ENCODE measurements around the gene RHD. TPM values are rescaled to one million over a fixed set of nuclear protein-coding genes. Genes with fewer than 3 reads are reported as not detected.
"Not testable (repeated sequence)": the region's sequence is repeated elsewhere in the genome, so short reads cannot be mapped to it uniquely, and the experiment has no call there.

RHD gene
- total RNA-seq, 2 experiments from 2014 or later: not detected

GRCh38 chr1:25378367-25378766, 106.1 kb downstream of the RHD start:
- intact Hi-C loops (cut with micrococcal nuclease; ENCODE audit: unreplicated experiment); H3K27ac ChIP-seq (ENCODE audit: low read depth, low read length, poor library complexity, severe bottlenecking); H3K4me3 ChIP-seq (ENCODE audit: low read depth, low read length, poor library complexity, severe bottlenecking); H3K36me3 ChIP-seq (ENCODE audit: insufficient read depth, low read length); CTCF ChIA-PET (ENCODE audit: unreplicated experiment); DNase-seq (ENCODE audit: low spot score); H3K79me2 ChIP-seq (ENCODE audit: insufficient read depth, low read depth, low read length); H3K9me3 ChIP-seq (ENCODE audit: low read length); H3K9me2 ChIP-seq (ENCODE audit: insufficient read depth, low read length); H4K20me1 ChIP-seq (ENCODE audit: insufficient read depth, low read length); H2AFZ ChIP-seq (ENCODE audit: low read length); H3K4me1 ChIP-seq (ENCODE audit: insufficient read depth, low read length, poor library complexity, severe bottlenecking); H3K4me2 ChIP-seq (ENCODE audit: low read length); BruUV-seq (replicated peaks): not testable (repeated sequence)
- POLR2A ChIA-PET: interaction anchor here (0.6 kb wide), 1 partner anchor 30 kb away, joined by 5 read pairs; no protein-coding TSS in a partner anchor

Other genes with a start within 250 kb of the RHD start
- gene SYF2, start 40.0 kb upstream of the RHD start, total RNA-seq (2014; rRNA removed; shearing (Covaris generic)): 29.9 and 32.9 TPM in 2 replicates
- 36.5 and 40.3 TPM in 2 replicates for gene SYF2, start 40.0 kb upstream of the RHD start, total RNA-seq (2022)
- 141 and 147 TPM in 2 replicates for gene RSRP1, start 25.1 kb upstream of the RHD start, total RNA-seq (2014; rRNA removed; shearing (Covaris generic))
- gene RSRP1, start 25.1 kb upstream of the RHD start, total RNA-seq (2022): 143 and 146 TPM in 2 replicates
- 56.2 and 68.4 TPM in 2 replicates for gene TMEM50A, start 65.8 kb downstream of the RHD start, total RNA-seq (2014; rRNA removed; shearing (Covaris generic))
- gene TMEM50A, start 65.8 kb downstream of the RHD start, total RNA-seq (2022): 62.9 and 70.7 TPM in 2 replicates
- 0.21 and 0.63 TPM in 2 replicates for gene RHCE, start 148.3 kb downstream of the RHD start, total RNA-seq (2014; rRNA removed; shearing (Covaris generic))
- gene RHCE, start 148.3 kb downstream of the RHD start, total RNA-seq (2022): not detected in 2 replicates
- 8.8 and 11.8 TPM in 2 replicates for gene MACO1, start 158.4 kb downstream of the RHD start, total RNA-seq (2014; rRNA removed; shearing (Covaris generic))
- gene MACO1, start 158.4 kb downstream of the RHD start, total RNA-seq (2022): 18.6 and 18.7 TPM in 2 replicates